NK-92 treated with Interleukin-12 subunit alpha and Interleukin-12 subunit beta, amount 100 ng/mL, for 24 hours (cell line): Measurements from ENCODE around the gene UBL4A.

Experiments
- DNase-seq: peaks from one replicate; lab custom pipeline; 2025; lab: John Stamatoyannopoulos, UW

UBL4A gene

DNA sequence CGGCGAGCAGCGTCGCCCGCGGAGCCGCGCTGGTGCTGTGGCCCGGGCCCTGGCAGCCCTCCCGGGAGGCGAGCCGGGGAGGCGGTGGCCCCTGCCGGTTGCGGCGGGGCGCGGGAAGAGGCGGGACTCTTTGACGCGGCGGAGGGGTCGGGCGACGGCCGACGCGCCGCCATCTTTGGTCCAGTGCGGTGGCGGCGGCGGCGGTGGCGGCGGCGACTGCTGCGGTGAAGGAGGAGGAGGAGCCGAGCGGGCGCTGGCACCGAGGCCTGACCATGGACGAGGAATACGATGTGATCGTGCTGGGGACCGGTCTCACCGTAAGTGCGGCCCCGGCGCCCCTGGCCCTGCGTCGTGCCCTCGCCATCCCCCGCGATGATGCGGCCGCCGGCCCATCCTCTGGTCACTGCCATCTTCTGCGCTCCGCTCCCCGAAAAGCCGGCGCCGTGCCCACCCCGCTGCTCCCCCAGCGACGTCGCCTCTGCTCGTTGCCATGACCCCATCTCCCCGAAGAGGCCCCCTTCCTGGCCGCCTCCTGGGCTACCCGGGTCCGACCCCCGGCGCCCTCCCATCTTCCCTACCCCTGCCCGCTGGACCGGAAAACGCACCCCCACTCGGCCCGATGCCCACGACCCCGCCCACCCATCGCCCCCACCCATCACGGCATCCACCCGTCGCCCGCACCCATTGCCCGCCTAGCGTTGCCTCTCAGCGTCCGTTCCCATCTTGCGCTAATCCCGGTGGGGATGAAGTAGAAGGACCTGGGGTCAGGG, 49.2 kb downstream of the UBL4A start, which contains the start of gene GDI1:
TSS of gene GDI1 (plus strand) at position 172 of the 770 bp plus-strand sequence. CDS start at position 273, 101 bp downstream.
- no peak for DNase-seq

DNA sequence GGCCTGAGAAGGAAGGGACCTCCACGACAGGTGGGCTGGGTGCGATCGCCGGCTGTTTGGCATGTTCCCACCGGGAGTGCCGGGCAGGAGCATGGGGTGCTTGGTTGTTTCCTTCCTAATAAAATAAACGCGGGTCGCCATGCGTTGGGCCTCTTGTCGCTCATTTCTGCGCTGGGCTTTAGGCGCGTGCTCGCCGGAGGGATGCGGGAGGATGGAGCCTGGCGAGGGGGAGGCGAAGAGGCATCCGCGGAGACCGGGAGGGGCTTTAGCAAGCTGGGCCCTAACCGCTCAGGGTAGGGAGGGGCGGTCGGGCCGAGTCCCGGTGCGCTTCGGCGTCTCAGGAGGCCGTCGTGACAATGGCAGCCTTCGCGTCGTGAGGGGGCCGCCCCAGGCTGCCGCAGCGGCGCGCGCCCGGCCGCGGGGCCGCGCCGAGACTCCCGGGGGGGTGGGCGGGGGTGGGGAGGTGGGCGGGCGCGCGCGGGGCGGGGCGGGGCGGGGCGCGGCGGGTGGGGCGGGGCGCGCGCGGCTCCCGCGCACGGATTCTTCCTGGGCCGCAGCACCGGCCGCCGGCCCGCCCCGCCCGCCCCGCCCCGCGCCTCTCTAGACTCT, 49.9 kb downstream of the UBL4A start:
- no peak for DNase-seq

DNA sequence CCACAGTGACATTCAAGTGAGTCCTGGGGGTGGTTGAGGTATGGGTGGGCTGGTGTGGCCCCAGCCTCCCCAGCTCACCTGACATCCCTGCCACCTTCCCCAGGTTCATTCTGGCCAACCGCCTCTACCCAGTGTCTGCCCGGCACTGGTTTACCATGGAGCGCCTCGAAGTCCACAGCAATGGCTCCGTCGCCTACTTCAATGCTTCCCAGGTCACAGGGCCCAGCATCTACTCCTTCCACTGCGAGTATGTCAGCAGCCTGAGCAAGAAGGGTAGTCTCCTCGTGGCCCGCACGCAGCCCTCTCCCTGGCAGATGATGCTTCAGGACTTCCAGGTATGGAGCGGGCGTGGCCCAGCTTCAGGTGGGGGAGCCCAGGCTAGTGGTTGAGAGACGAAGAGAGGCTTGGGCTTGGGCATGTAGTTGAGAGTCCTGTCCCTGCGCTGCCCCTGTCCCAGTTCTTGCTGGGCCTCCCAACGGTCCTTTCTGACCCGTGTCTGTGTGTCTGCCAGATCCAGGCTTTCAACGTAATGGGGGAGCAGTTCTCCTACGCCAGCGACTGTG, 51.2 kb downstream of the UBL4A start:
- DNase-seq, result no peak

DNA sequence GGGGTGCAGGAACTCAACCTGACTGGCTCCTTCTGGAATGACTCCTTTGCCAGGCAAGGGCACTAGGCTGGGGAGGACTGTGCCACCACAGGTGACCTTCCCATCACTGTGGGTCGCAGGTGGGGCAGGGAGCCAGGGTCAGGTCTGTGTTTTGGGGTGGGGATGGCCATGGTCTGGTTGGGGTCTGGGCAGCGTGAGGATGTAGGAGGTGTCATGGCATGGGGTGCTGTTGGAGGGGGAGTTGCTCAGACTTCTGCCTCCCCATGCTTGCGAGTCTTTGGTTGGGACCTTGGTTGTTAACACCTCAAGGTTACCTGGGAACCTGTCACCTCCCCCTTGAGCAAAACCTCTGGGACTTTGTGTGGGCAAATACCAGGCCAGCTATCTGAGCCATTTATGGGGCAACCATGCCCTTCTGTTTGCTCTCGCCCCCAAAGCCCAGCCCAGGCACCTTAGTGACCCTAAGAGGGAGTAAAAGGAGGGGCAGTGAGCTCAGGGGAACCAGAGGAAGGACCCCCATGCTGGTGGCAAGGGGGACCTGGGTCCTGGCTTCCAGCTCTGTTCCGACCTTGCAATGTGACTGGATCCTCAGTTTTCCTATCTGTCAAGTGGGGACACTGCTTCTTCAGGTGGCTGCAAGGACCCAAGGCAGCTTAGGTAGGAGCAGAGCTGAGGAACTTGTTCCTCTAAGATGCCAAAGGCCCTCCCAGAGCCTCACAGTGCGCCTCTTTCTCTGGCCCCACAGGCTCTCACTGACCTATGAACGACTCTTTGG, 51.8 kb downstream of the UBL4A start:
- DNase-seq, result no peak
